HepG2 (cell line): ENCODE results near the gene C22orf31. TPM values are rescaled to one million over a fixed set of nuclear protein-coding genes. Genes with fewer than 3 reads are reported as not detected.

ENCODE experiments used
- ATRX ChIP-seq: sonication (generic); formaldehyde crosslinking; IDR thresholded peaks from 2 replicates; pipeline ENCODE4 v1.4.0; 2020; ENCODE audit warnings: missing genetic modification reagents, borderline replicate concordance
- FOXO1 ChIP-seq: sonication (generic); formaldehyde crosslinking; IDR thresholded peaks from 2 replicates; pipeline ENCODE4 v1.4.0; 2020; ENCODE audit warnings: missing genetic modification reagents
- HNRNPH1 ChIP-seq: fragments of 200-400 bp; formaldehyde crosslinking; optimal IDR thresholded peaks from 2 replicates; pipeline ENCODE3; 2017; ENCODE audit warnings: mild to moderate bottlenecking, low read depth, low read length
- PAWR ChIP-seq: sonication (generic); formaldehyde crosslinking; IDR thresholded peaks from 2 replicates; pipeline ENCODE4 v1.4.0; 2020; ENCODE audit warnings: missing genetic modification reagents, mild to moderate bottlenecking, borderline replicate concordance
- PCBP1 ChIP-seq: fragments of 200-400 bp; formaldehyde crosslinking; IDR thresholded peaks from 2 replicates; pipeline ENCODE4 v1.6.1; 2017; ENCODE audit warnings: mild to moderate bottlenecking, low read depth, low read length, borderline replicate concordance
- SCMH1 ChIP-seq: sonication (generic); formaldehyde crosslinking; IDR thresholded peaks from 2 replicates; pipeline ENCODE4 v1.9.0; 2021; ENCODE audit warnings: missing genetic modification reagents, mild to moderate bottlenecking, borderline replicate concordance
- ZNF10 ChIP-seq: sonication (generic); formaldehyde crosslinking; IDR thresholded peaks from 2 replicates; pipeline ENCODE4 v1.4.0; 2020; ENCODE audit warnings: mild to moderate bottlenecking, low read depth, missing genetic modification reagents, borderline replicate concordance
- ZNF180 ChIP-seq: sonication (generic); formaldehyde crosslinking; IDR thresholded peaks from 2 replicates; pipeline ENCODE4 v1.4.0; 2020; ENCODE audit warnings: low read depth, missing genetic modification reagents, borderline replicate concordance
- ZNF30 ChIP-seq: sonication (generic); formaldehyde crosslinking; IDR thresholded peaks from 2 replicates; pipeline ENCODE4 v1.5.0; 2020; ENCODE audit warnings: mild to moderate bottlenecking, missing genetic modification reagents
- ZNF343 ChIP-seq: sonication (generic); formaldehyde crosslinking; IDR thresholded peaks from 2 replicates; pipeline ENCODE4 v1.4.0; 2020; ENCODE audit warnings: mild to moderate bottlenecking, missing genetic modification reagents
- ZNF530 ChIP-seq: sonication (generic); formaldehyde crosslinking; IDR thresholded peaks from 2 replicates; pipeline ENCODE4 v1.5.0; 2020; ENCODE audit warnings: low read depth, mild to moderate bottlenecking, missing genetic modification reagents
- ZNF572 ChIP-seq: sonication (generic); formaldehyde crosslinking; IDR thresholded peaks from 2 replicates; pipeline ENCODE4 v1.5.1; 2020; ENCODE audit warnings: mild to moderate bottlenecking, missing genetic modification reagents
- ZNF598 ChIP-seq: sonication (generic); formaldehyde crosslinking; IDR thresholded peaks from 2 replicates; pipeline ENCODE4 v1.5.1; 2020; ENCODE audit warnings: mild to moderate bottlenecking, missing genetic modification reagents, borderline replicate concordance
- polyA plus RNA-seq, 8 experiments: library from polyadenylated mRNA; depleted of rRNA in 3 of 8; stranded (reverse) in 7 of 8; unstranded in 1 of 8; fragments of >200 nt; fragmentation: Illumina TruSeq in 4 of 8; extraction: Trizol in 4 of 8; gene quantifications; 2 replicates each; pipeline versions ENCODE4 v1.2.1 to v1.2.3, GENCODE V29; 2011 to 2016; ENCODE audit warnings: low read depth in 4 of 8, missing spikeins in 1 of 8, mixed read lengths in 1 of 8; ENCODE audit not compliant: insufficient read depth in 1 of 8
- total RNA-seq, 5 experiments: library from RNA; depleted of rRNA; stranded (reverse); fragments of >200 nt; fragmentation: Illumina TruSeq; extraction: Trizol; gene quantifications; 2 replicates each; pipeline ENCODE4 v1.2.3, GENCODE V29; 2016; ENCODE audit warnings: low read depth in 1 of 5
- TF ChIP-seq, protein P1 (sequence below): sonication (generic); formaldehyde crosslinking; IDR thresholded peaks from 2 replicates; pipeline ENCODE4 v1.4.0; 2020; ENCODE audit warnings: mild to moderate bottlenecking, missing genetic modification reagents
- TF ChIP-seq, protein P2 (sequence below): sonication (generic); formaldehyde crosslinking; IDR thresholded peaks from 2 replicates; pipeline ENCODE4 v1.9.0; 2022; ENCODE audit warnings: missing genetic modification reagents, mild to moderate bottlenecking, borderline replicate concordance
- TF ChIP-seq, protein P3 (sequence below): sonication (generic); formaldehyde crosslinking; IDR thresholded peaks from 2 replicates; pipeline ENCODE4 v1.8.0; 2022; ENCODE audit warnings: mild to moderate bottlenecking, missing genetic modification reagents, borderline replicate concordance
- TF ChIP-seq, protein P4 (sequence below): sonication (generic); formaldehyde crosslinking; conservative IDR thresholded peaks from 2 replicates; pipeline ENCODE4 v1.4.0; 2020; ENCODE audit warnings: mild to moderate bottlenecking, missing genetic modification reagents, moderate library complexity

The C22orf31 gene
- total and polyA plus RNA-seq, 2 of the 13 experiments (the other 11 are each of a cell fraction or from before 2014, with no cell fraction given) = not detected

DNA sequence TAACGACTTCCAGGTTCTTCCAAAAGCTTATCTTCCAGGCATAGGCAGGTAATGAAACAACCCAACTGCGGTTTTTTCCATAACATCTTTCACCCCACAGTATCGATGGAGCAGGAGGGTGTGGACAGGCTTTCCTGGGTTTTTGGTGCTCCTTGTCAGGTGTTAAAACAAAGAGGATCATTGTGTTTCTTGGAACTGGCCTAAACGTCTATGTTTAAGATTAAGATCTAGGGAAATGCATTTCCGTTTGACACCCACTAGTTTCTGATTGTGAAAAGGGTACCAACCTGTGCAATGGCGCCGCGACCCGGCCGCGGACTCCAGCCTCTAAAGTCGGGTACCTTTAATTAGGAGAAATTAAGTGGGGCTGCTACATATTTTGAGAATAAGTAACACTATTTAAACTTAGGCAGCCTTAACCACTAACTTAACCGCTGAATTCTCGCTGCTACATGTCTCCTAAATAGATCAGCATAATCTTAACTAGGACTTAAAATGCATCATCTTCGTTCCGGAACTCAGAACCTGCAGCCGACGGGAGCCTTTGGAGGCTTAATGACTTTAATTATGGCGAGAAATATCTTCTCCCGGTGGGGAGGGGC is 31.5 kb downstream of the C22orf31 start (continued):
- TF ChIP-seq ZNF180 (CRISPR knock-in tag) = no peak
- no peak for TF ChIP-seq ZNF572 (CRISPR knock-in tag)
- TF ChIP-seq, protein P1, sequence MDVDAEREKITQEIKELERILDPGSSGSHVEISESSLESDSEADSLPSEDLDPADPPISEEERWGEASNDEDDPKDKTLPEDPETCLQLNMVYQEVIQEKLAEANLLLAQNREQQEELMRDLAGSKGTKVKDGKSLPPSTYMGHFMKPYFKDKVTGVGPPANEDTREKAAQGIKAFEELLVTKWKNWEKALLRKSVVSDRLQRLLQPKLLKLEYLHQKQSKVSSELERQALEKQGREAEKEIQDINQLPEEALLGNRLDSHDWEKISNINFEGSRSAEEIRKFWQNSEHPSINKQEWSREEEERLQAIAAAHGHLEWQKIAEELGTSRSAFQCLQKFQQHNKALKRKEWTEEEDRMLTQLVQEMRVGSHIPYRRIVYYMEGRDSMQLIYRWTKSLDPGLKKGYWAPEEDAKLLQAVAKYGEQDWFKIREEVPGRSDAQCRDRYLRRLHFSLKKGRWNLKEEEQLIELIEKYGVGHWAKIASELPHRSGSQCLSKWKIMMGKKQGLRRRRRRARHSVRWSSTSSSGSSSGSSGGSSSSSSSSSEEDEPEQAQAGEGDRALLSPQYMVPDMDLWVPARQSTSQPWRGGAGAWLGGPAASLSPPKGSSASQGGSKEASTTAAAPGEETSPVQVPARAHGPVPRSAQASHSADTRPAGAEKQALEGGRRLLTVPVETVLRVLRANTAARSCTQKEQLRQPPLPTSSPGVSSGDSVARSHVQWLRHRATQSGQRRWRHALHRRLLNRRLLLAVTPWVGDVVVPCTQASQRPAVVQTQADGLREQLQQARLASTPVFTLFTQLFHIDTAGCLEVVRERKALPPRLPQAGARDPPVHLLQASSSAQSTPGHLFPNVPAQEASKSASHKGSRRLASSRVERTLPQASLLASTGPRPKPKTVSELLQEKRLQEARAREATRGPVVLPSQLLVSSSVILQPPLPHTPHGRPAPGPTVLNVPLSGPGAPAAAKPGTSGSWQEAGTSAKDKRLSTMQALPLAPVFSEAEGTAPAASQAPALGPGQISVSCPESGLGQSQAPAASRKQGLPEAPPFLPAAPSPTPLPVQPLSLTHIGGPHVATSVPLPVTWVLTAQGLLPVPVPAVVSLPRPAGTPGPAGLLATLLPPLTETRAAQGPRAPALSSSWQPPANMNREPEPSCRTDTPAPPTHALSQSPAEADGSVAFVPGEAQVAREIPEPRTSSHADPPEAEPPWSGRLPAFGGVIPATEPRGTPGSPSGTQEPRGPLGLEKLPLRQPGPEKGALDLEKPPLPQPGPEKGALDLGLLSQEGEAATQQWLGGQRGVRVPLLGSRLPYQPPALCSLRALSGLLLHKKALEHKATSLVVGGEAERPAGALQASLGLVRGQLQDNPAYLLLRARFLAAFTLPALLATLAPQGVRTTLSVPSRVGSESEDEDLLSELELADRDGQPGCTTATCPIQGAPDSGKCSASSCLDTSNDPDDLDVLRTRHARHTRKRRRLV = no peak
- no peak for TF ChIP-seq HNRNPH1
- no peak for TF ChIP-seq ZNF530 (CRISPR knock-in tag)
- TF ChIP-seq, protein P2, sequence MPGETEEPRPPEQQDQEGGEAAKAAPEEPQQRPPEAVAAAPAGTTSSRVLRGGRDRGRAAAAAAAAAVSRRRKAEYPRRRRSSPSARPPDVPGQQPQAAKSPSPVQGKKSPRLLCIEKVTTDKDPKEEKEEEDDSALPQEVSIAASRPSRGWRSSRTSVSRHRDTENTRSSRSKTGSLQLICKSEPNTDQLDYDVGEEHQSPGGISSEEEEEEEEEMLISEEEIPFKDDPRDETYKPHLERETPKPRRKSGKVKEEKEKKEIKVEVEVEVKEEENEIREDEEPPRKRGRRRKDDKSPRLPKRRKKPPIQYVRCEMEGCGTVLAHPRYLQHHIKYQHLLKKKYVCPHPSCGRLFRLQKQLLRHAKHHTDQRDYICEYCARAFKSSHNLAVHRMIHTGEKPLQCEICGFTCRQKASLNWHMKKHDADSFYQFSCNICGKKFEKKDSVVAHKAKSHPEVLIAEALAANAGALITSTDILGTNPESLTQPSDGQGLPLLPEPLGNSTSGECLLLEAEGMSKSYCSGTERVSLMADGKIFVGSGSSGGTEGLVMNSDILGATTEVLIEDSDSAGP = no peak
- TF ChIP-seq PCBP1 = no peak
- no peak for TF ChIP-seq ZNF343 (CRISPR knock-in tag)
- no peak for TF ChIP-seq ATRX (CRISPR knock-in tag)
- no peak for TF ChIP-seq ZNF10
- TF ChIP-seq, protein P3, sequence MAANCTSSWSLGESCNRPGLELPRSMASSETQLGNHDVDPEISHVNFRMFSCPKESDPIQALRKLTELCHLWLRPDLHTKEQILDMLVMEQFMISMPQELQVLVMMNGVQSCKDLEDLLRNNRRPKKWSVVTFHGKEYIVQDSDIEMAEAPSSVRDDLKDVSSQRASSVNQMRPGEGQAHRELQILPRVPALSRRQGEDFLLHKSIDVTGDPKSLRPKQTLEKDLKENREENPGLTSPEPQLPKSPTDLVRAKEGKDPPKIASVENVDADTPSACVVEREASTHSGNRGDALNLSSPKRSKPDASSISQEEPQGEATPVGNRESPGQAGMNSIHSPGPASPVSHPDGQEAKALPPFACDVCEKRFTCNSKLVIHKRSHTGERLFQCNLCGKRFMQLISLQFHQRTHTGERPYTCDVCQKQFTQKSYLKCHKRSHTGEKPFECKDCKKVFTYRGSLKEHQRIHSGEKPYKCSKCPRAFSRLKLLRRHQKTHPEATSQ (CRISPR knock-in tag) = no peak
- no peak for TF ChIP-seq SCMH1
- TF ChIP-seq ZNF598 = no peak
- no peak for TF ChIP-seq ZNF30 (CRISPR knock-in tag)
- TF ChIP-seq FOXO1 = no peak
- TF ChIP-seq, protein P4, sequence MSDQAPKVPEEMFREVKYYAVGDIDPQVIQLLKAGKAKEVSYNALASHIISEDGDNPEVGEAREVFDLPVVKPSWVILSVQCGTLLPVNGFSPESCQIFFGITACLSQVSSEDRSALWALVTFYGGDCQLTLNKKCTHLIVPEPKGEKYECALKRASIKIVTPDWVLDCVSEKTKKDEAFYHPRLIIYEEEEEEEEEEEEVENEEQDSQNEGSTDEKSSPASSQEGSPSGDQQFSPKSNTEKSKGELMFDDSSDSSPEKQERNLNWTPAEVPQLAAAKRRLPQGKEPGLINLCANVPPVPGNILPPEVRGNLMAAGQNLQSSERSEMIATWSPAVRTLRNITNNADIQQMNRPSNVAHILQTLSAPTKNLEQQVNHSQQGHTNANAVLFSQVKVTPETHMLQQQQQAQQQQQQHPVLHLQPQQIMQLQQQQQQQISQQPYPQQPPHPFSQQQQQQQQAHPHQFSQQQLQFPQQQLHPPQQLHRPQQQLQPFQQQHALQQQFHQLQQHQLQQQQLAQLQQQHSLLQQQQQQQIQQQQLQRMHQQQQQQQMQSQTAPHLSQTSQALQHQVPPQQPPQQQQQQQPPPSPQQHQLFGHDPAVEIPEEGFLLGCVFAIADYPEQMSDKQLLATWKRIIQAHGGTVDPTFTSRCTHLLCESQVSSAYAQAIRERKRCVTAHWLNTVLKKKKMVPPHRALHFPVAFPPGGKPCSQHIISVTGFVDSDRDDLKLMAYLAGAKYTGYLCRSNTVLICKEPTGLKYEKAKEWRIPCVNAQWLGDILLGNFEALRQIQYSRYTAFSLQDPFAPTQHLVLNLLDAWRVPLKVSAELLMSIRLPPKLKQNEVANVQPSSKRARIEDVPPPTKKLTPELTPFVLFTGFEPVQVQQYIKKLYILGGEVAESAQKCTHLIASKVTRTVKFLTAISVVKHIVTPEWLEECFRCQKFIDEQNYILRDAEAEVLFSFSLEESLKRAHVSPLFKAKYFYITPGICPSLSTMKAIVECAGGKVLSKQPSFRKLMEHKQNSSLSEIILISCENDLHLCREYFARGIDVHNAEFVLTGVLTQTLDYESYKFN (CRISPR knock-in tag) = 0 out of 2 replicates have a peak, but pooled peaks have one; percentile 25
- no peak for TF ChIP-seq PAWR
